LNCaP clone FGC (cell line): Measurements from ENCODE around the gene CYP2F1.
"Not testable (repeated sequence)": the region's sequence is repeated elsewhere in the genome, so short reads cannot be mapped to it uniquely, and the experiment has no call there.

ENCODE experiments used
- DNase-seq: peaks from one replicate; pipeline ENCODE4 v3.0.0-alpha.2; 2011; ENCODE audit warnings: low read depth
- H3K4me3 ChIP-seq: 2 replicates; pipeline ENCODE4 v1.5.1; 2011; ENCODE audit warnings: mild to moderate bottlenecking, low read depth, low read length, control low read depth
- TF ChIP-seq, protein P1 (sequence below): IDR thresholded peaks from 2 replicates; pipeline ENCODE4 v1.5.1; 2012; ENCODE audit warnings: mild to moderate bottlenecking; ENCODE audit not compliant: control insufficient read depth, insufficient read depth; ENCODE audit errors: extremely low read depth

The CYP2F1 gene

DNA sequence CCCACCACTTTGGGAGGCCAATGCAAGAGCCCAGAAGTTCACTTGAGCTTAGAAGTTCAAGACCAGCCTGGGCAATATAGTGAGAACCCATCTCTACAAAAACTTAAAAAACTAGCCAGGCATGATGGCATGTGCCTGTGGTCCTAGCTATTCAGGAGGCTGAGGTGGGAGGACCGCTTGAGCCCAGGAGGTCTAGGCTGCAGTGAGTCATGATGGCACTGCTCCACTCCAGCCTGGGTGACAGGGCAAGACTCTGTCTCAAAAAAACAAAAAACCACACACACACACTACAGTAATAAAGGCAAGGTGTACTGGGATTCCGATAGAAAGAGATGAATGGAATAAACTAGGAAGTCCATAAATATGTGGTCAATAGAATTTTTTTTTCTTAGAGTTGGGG, 35.6 kb downstream of the CYP2F1 start:
- no peak for DNase-seq
- TF ChIP-seq, protein P1, sequence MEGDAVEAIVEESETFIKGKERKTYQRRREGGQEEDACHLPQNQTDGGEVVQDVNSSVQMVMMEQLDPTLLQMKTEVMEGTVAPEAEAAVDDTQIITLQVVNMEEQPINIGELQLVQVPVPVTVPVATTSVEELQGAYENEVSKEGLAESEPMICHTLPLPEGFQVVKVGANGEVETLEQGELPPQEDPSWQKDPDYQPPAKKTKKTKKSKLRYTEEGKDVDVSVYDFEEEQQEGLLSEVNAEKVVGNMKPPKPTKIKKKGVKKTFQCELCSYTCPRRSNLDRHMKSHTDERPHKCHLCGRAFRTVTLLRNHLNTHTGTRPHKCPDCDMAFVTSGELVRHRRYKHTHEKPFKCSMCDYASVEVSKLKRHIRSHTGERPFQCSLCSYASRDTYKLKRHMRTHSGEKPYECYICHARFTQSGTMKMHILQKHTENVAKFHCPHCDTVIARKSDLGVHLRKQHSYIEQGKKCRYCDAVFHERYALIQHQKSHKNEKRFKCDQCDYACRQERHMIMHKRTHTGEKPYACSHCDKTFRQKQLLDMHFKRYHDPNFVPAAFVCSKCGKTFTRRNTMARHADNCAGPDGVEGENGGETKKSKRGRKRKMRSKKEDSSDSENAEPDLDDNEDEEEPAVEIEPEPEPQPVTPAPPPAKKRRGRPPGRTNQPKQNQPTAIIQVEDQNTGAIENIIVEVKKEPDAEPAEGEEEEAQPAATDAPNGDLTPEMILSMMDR, result no peak

GRCh38 chr19:41150986-41151385, 36.8 kb downstream of the CYP2F1 start:
- H3K4me3 ChIP-seq, DNase-seq: not testable (repeated sequence)

More for the DNA sequence above, 35.6 kb downstream of the CYP2F1 start:
- no peak overlapping the region for H3K4me3 ChIP-seq

DNA sequence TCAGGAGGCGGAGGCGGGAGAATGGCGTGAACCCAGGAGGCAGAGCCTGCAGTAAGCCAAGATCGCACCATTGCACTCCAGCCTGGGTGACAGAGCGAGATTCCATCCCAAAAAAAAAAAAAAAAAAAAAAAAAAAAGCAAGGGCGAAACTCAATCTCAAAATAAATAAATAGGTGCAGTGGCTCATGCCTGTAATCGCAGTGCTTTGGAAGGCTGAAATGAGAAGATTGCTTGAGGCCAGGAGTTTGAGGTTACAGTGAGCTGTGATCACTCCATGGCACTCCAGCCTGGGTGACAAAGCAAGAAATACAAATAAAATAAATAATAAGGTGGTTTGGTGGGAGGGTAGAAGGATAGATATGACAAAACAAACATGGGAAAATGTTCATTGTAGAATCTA, 39.8 kb downstream of the CYP2F1 start:
- no peak overlapping the region for H3K4me3 ChIP-seq
- no peak for DNase-seq
- TF ChIP-seq, protein P1, result no peak

- no peak for DNase-seq
- TF ChIP-seq, protein P1, result no peak
- H3K4me3 ChIP-seq, result no peak overlapping the region
Measured at GRCh38 chr19:41156207-41156606, 42.0 kb downstream of the CYP2F1 start.

- TF ChIP-seq, protein P1, result no peak
- no peak for DNase-seq
Measured at GRCh38 chr19:41159881-41160280, 45.6 kb downstream of the CYP2F1 start.

DNA sequence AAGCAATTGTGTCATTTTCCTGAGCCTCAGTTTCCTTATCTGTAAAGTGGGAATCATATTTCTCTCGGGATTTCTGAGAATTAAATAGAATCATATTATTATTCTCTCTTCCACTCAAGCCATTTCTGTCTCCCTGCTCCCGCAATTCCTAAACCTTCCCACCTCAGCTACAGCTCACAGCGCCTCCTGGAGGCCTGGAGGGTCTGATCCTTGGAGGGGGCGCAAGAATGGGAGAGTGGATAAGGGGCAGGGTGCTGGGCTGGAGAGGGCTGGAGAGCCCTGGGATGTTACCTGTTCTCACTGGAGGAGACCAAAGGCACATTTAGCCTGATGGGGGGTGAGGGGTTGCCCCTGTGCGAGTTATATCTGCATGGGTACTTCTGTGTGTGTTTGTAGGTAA, 47.7 kb downstream of the CYP2F1 start:
- DNase-seq, result no peak
- TF ChIP-seq, protein P1, result no peak
- no peak overlapping the region for H3K4me3 ChIP-seq

More at GRCh38 chr19:41159881-41160280, 45.6 kb downstream of the CYP2F1 start:
- no peak overlapping the region for H3K4me3 ChIP-seq

GRCh38 chr19:41166944-41167804, 52.9 kb downstream of the CYP2F1 start:
- TF ChIP-seq, protein P1, result no peak
- H3K4me3 ChIP-seq, result no peak overlapping the region
- no peak for DNase-seq
